ENCODE data around the gene F5. TPM values are rescaled to one million over a fixed set of nuclear protein-coding genes. Genes with fewer than 3 reads are reported as not detected.

The F5 gene
- total RNA-seq, 1 experiment from 2014 or later, result not detected

GRCh38 chr1:169527451-169528214, 58.6 kb downstream of the F5 start:
- Histone ChIP-seq H3K27ac (ENCODE audit: low read depth, low read length, poor library complexity, severe bottlenecking) (no peak overlapping the region), H3K36me3 (ENCODE audit: insufficient read depth, low read length, poor library complexity, severe bottlenecking) (no peaks in the 10 kb centered on the region), H3K9me3 (ENCODE audit: low read depth, low read length, poor library complexity, severe bottlenecking) (no peaks in the 10 kb centered on the region), H3K27me3 (replicated peaks; ENCODE audit: insufficient read depth, low read depth, low read length, poor library complexity) (no peaks in the 10 kb centered on the region), H3K4me3 (ENCODE audit: low read depth, low read length, poor library complexity, severe bottlenecking) (no peak overlapping the region), H3K4me1 (ENCODE audit: insufficient read depth, low read length, poor library complexity, severe bottlenecking) (peaks cover 10% of the 10 kb centered on the region)
- BruUV-seq (replicated peaks), result no TSS peak
- ChIA-PET CTCF (no interaction called here), POLR2A (ENCODE audit: low non-redundant PET) (no interaction called here)
- TF ChIP-seq EZH2 (IDR thresholded peaks at IDR 0.05; ENCODE audit: borderline replicate concordance, low read depth, low read length, poor library complexity, severe bottlenecking), result no peak
- TF ChIP-seq CTCF (conservative IDR thresholded peaks at IDR 0.05; ENCODE audit: low read depth, low read length), result no peak
- DNase-seq (ENCODE audit: low spot score), result no peak
- intact Hi-C loops (cut with micrococcal nuclease; ENCODE audit: unreplicated experiment), result no loop called here

GRCh38 chr1:169527001-169527400, 59.3 kb downstream of the F5 start:
- TF ChIP-seq CTCF (conservative IDR thresholded peaks at IDR 0.05; ENCODE audit: low read depth, low read length) (no peak), EZH2 (IDR thresholded peaks at IDR 0.05; ENCODE audit: borderline replicate concordance, low read depth, low read length, poor library complexity, severe bottlenecking) (no peak)
- BruUV-seq (replicated peaks), result no TSS peak
- POLR2A ChIA-PET (ENCODE audit: low non-redundant PET), result no interaction called here
- Histone ChIP-seq H3K27me3 (replicated peaks; ENCODE audit: insufficient read depth, low read depth, low read length, poor library complexity) (no peaks in the 10 kb centered on the region), H3K4me3 (ENCODE audit: low read depth, low read length, poor library complexity, severe bottlenecking) (no peak overlapping the region), H3K4me1 (ENCODE audit: insufficient read depth, low read length, poor library complexity, severe bottlenecking) (peaks cover 10% of the 10 kb centered on the region), H3K9me3 (ENCODE audit: low read depth, low read length, poor library complexity, severe bottlenecking) (no peaks in the 10 kb centered on the region), H3K36me3 (ENCODE audit: insufficient read depth, low read length, poor library complexity, severe bottlenecking) (no peaks in the 10 kb centered on the region), H3K27ac (ENCODE audit: low read depth, low read length, poor library complexity, severe bottlenecking) (no peak overlapping the region)
- intact Hi-C loops (cut with micrococcal nuclease; ENCODE audit: unreplicated experiment), result no loop called here
- DNase-seq (ENCODE audit: low spot score), result peak; percentile 54
- CTCF ChIA-PET, result no interaction called here

GRCh38 chr1:169526120-169526832, 60.0 kb downstream of the F5 start:
- TF ChIP-seq CTCF (conservative IDR thresholded peaks at IDR 0.05; ENCODE audit: low read depth, low read length) (no peak), EZH2 (IDR thresholded peaks at IDR 0.05; ENCODE audit: borderline replicate concordance, low read depth, low read length, poor library complexity, severe bottlenecking) (no peak)
- peaks cover 10% of the 10 kb centered on the region for H3K4me1 ChIP-seq (ENCODE audit: insufficient read depth, low read length, poor library complexity, severe bottlenecking)
- H3K36me3 ChIP-seq (ENCODE audit: insufficient read depth, low read length, poor library complexity, severe bottlenecking), result no peaks in the 10 kb centered on the region
- no peak overlapping the region for H3K4me3 ChIP-seq (ENCODE audit: low read depth, low read length, poor library complexity, severe bottlenecking)
- ChIA-PET CTCF (no interaction called here), POLR2A (ENCODE audit: low non-redundant PET) (no interaction called here)
- no TSS peak for BruUV-seq (replicated peaks)
- H3K27ac ChIP-seq (ENCODE audit: low read depth, low read length, poor library complexity, severe bottlenecking), result no peak overlapping the region
- no peak for DNase-seq (ENCODE audit: low spot score)
- intact Hi-C loops (cut with micrococcal nuclease; ENCODE audit: unreplicated experiment), result no loop called here
- H3K9me3 ChIP-seq (ENCODE audit: low read depth, low read length, poor library complexity, severe bottlenecking), result no peaks in the 10 kb centered on the region
- no peaks in the 10 kb centered on the region for H3K27me3 ChIP-seq (replicated peaks; ENCODE audit: insufficient read depth, low read depth, low read length, poor library complexity)

Measured in A673 (cell line).